Ascending aorta (tissue), 2 donors: ENCODE data around the gene SLC25A29. TPM values are rescaled to one million over a fixed set of nuclear protein-coding genes. Genes with fewer than 3 reads are reported as not detected.
"Not testable (repeated sequence)": the region's sequence is repeated elsewhere in the genome, so short reads cannot be mapped to it uniquely, and the experiment has no call there.

Experiments used
- DNase-seq, 2 donors: peaks; one replicate each; pipeline ENCODE4 v3.0.0-alpha.2; 2019; ENCODE audit warnings: low spot score in 2 of 2
- H3K27ac ChIP-seq, 2 donors: fragments of 200-600 bp; sonication (generic); one replicate each; pipeline ENCODE4 v1.5.1; 2016 to 2017; ENCODE audit warnings: mild to moderate bottlenecking in 1 of 2
- H3K27me3 ChIP-seq: fragments of 200-600 bp; sonication (generic); one replicate; pipeline ENCODE4 v1.5.1; 2017
- H3K36me3 ChIP-seq, 2 donors: fragments of 200-600 bp; sonication (generic); one replicate each; pipeline ENCODE4 v1.5.1; 2016
- H3K4me1 ChIP-seq, 2 donors: fragments of 200-600 bp; sonication (generic); one replicate each; pipeline ENCODE4 v1.5.1; 2016 to 2017; ENCODE audit warnings: mild to moderate bottlenecking in 1 of 2
- H3K4me3 ChIP-seq, 2 donors: fragments of 200-600 bp; sonication (generic); one replicate each; pipeline ENCODE4 v1.5.1; 2016 to 2017; ENCODE audit warnings: mild to moderate bottlenecking in 1 of 2
- H3K9me3 ChIP-seq, 2 donors: fragments of 200-600 bp; sonication (generic); one replicate each; pipeline ENCODE4 v1.5.1; 2016
- intact Hi-C: fragments of 100-400 bp; cut with DNase I; formaldehyde crosslinking; loops from one replicate; pipeline ENCODE4 v1.15.1; 2023
- total RNA-seq: library from RNA; depleted of rRNA; stranded (reverse); fragments of >200 nt; gene quantifications from one replicate; pipeline ENCODE4 v1.1.0, GENCODE V29; 2016
- TF ChIP-seq, protein P1 (sequence below), 3 experiments: fragments of 200-600 bp in 2 of 3; fragments of 450-650 bp in 1 of 3; sonication (generic) in 2 of 3; IDR thresholded peaks; one replicate each; pipeline ENCODE4 v1.5.1; 2016 to 2019; ENCODE audit warnings: antibody characterized with exemption in 3 of 3, mild to moderate bottlenecking in 1 of 3, moderate library complexity in 1 of 3

Gene SLC25A29
- total RNA-seq, 1 donor from 2014 or later, result 193 TPM

DNA sequence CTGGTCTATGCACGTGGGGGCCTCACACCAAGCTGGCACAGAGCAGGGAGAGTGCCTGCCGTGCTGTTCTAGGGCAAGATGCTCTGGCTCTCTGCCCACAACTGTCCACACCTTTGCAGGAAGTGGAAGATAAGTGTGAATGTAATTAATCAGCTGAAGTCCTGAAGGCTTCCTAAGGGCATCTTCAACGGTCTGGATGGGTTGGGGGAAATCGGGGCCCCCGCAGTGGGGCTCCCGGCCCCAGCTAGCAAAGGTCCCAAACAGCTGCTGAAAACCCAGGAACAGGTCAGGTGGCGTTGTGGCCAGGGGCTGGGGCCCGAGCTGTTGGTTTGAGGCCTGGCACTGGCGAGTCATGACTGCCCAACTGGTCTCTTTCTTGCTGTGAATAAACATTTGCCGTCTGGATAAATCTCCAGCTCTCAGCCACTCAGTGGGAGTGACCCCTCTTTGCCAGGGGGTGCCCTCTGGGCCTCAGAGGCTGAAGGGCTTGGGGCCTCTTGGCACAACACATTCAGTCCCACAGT is 6.7 kb upstream of the SLC25A29 start:
- Histone ChIP-seq H3K4me1 (peaks cover 0 to 4% of the 10 kb centered on the region in 2 donors), H3K4me3 (no peak overlapping the region), H3K27me3 (no peaks in the 10 kb centered on the region), H3K9me3 (no peaks in the 10 kb centered on the region), H3K27ac (no peak overlapping the region), H3K36me3 (no peaks in the 10 kb centered on the region)
- TF ChIP-seq, protein P1, sequence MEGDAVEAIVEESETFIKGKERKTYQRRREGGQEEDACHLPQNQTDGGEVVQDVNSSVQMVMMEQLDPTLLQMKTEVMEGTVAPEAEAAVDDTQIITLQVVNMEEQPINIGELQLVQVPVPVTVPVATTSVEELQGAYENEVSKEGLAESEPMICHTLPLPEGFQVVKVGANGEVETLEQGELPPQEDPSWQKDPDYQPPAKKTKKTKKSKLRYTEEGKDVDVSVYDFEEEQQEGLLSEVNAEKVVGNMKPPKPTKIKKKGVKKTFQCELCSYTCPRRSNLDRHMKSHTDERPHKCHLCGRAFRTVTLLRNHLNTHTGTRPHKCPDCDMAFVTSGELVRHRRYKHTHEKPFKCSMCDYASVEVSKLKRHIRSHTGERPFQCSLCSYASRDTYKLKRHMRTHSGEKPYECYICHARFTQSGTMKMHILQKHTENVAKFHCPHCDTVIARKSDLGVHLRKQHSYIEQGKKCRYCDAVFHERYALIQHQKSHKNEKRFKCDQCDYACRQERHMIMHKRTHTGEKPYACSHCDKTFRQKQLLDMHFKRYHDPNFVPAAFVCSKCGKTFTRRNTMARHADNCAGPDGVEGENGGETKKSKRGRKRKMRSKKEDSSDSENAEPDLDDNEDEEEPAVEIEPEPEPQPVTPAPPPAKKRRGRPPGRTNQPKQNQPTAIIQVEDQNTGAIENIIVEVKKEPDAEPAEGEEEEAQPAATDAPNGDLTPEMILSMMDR (IDR thresholded peaks at IDR 0.05), result no peak
- DNase-seq, result no peak
- intact Hi-C loops, result no loop called here

DNA sequence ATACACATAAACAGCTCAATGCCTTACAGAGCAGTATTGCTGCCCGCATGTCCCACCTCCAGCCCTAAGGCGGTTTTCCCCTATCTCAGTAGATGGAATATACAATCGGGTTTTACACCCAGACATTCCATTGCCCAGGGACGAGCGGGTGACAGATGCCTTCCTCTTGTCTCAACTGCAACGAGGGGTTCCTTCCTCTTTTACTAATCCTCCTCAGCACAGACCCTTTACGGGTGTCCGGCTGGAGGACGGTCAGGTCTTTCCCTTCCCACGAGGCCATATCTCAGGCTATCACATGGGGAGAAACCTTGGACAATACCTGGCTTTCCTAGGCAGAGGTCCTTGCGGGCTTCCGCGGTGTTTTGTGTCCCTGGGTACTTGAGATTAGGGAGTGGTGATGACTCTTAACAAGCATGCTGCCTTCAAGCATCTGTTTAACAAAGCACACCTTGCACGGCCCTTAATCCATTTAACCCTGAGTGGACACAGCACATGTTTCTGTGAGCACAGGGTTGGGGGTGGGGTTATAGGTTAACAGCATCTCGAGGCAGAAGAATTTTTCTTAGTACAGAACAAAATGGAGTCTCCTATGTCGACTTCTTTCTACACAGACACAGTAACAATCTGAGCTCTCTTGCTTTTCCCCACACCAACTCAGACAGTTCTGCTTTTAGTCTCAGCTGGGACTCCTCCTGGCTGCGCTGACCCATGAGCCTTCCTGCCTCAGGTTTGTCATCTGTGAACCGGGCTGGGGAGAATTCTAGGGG is 6.0 kb upstream of the SLC25A29 start:
- H3K27ac ChIP-seq, intact Hi-C loops, DNase-seq, H3K4me1 ChIP-seq, H3K9me3 ChIP-seq, H3K4me3 ChIP-seq, H3K27me3 ChIP-seq, H3K36me3 ChIP-seq: not testable (repeated sequence)

DNA sequence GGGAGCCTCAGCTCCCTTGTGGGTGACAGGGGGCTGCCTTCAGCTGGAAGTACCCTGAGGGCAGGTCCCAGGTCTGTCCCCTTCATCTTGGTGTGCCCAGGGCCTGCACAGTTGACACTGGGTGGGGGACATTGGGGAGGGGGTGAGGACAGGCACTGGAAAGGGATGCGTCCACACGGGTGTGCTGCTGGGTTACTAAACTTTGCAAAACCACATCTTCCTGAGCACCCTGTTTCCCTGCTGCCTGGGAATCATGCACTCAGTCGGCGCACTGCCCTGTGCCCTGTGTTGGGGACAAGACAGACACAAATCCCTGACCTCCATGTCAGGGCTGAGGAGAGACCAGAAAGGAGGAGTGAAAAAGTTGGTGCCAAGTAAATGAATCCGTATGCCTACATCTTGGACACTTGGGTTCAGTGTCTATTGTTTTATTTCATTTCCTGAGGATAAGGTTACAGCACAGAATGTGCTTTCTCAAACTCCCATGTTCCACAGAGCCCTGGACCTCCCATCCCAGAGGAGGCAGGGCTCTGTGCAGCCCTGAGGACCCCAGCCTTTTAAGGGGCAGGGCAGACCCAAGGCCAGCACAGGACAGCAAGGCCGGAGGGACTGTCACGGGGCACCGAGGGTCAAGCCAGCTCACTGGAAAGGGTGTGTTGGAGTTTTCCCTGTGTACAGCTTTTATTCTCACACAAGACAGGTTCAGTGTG is 2.9 kb upstream of the SLC25A29 start:
- TF ChIP-seq, protein P1 (IDR thresholded peaks at IDR 0.05), result no peak
- Histone ChIP-seq H3K27ac (no peak overlapping the region), H3K27me3 (no peaks in the 10 kb centered on the region), H3K36me3 (no peaks in the 10 kb centered on the region), H3K9me3 (no peaks in the 10 kb centered on the region), H3K4me1 (peaks cover 3 to 12% of the 10 kb centered on the region in 2 donors), H3K4me3 (no peak overlapping the region)
- intact Hi-C loops, result loop anchor here (10.0 kb wide), 1 partner anchor 544 kb away; no protein-coding TSS in a partner anchor
- DNase-seq, result no peak

DNA sequence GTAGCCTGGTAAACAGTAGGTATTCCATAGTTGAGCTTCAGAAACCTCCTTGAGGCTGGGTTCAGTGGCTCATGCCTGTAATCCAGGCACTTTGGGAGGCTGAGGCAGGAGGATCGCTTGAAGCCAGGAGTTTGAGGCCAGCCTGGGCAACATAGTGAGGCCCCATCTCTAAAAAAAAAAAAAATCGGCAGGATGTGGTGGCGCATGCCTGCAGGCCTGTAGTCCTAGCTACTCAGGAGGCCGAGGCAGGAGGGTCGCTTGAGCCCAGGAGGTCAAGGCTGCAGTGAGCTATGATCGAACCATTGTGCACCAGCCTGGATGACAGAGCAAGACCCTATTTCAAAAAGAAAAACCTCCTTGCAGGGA is 2.2 kb upstream of the SLC25A29 start:
- not testable (repeated sequence) for H3K27ac ChIP-seq
- intact Hi-C loops, result loop anchor here (10.0 kb wide), 1 partner anchor 544 kb away; no protein-coding TSS in a partner anchor

DNA sequence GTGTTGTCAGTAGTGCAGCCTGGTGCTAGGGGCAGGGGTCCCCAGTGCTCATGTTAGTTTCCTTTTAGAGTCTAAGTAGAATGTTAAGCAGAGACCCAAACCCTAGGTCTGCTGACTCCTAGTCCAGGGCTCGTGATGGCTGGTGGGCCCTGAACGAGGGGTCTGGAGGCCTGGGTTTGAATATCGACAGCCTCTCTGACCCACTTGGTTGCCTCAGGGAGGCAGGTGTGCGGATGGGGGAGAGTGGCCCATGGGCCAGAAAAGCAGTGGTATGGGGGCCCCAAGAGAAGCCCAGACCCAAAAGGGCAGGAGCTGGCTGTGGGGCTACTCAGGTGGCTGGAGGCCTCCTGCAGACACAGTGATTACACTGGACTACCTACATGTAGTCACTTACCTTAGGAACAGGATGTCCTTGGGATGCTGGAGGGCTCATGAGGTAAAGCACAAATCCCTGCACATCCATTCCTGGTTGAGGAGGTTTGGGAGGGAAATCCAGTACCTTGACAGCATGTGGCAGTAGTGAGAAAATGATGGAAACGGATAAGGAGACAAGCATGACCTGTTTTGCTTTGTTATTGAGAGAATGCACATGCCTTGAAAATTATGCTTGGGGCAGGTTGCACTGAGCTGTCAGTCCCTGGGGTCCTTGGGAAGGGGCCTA is 1.7 kb upstream of the SLC25A29 start:
- intact Hi-C loops, result loop anchor here (10.0 kb wide), 1 partner anchor 543 kb away; no protein-coding TSS in a partner anchor
- H3K4me3 ChIP-seq, result peak overlapping the region; percentile 90 to 95
- H3K27me3 ChIP-seq, result no peaks in the 10 kb centered on the region
- H3K9me3 ChIP-seq, result no peaks in the 10 kb centered on the region
- no peak for DNase-seq
- TF ChIP-seq, protein P1 (IDR thresholded peaks at IDR 0.05), result no peak
- H3K36me3 ChIP-seq, result no peaks in the 10 kb centered on the region
- H3K4me1 ChIP-seq, result peaks cover 3 to 12% of the 10 kb centered on the region in 2 donors
- H3K27ac ChIP-seq, result peak overlapping the region in 1 of 2 donors; percentile 83

More for the DNA sequence above, 2.2 kb upstream of the SLC25A29 start:
- H3K27me3 ChIP-seq, H3K9me3 ChIP-seq, DNase-seq, H3K36me3 ChIP-seq, H3K4me3 ChIP-seq: not testable (repeated sequence)
- H3K4me1 ChIP-seq, result peaks cover 3 to 12% of the 10 kb centered on the region in 2 donors

DNA sequence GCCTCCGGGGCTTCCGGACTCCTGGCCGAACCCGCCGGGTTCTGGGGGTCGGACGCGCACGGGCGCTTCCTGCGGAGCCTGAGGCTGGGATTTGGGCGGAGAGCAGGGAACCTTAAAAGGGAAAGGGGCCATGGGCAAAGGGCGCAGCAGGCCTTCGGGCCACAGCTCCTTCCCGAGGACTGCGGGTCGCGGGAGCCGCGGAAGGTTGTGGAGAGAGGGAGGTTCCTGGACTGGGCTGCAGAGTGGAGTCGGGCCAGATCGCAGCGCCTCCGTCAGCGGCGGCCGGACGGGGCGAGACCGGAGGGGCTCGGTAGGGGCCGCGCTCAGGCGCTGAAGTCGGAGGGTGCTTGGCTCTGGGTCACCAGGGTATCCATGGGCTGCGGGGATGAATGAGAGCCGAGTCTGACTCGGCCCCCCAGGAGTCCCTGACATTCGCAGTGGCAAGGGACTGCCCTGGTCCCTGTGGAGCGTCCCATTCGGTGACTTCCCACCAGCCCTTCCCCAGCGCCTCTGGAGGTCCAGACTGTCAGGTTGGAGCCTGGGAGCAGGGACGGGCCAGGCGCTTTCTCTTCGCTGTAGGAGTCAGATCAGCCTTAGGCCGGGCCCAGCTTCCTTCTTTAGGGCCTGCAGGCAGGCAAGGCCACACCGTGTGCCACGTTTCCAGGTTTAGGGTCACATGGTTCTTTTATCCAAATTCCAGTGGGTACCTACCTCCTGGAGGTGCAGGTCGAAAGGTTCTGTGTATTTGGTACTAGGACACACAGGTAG is 938 bp upstream of the SLC25A29 start:
- TF ChIP-seq, protein P1 (IDR thresholded peaks at IDR 0.05), result no peak
- no peaks in the 10 kb centered on the region for H3K27me3 ChIP-seq
- peaks cover 3 to 12% of the 10 kb centered on the region in 2 donors for H3K4me1 ChIP-seq
- no peak for DNase-seq
- H3K4me3 ChIP-seq, result peak overlapping the region; percentile 90 to 95
- no peaks in the 10 kb centered on the region for H3K9me3 ChIP-seq
- H3K36me3 ChIP-seq, result no peaks in the 10 kb centered on the region
- intact Hi-C loops, result loop anchor here (1.0 to 10.0 kb wide), 3 partner anchors 67 to 542 kb away; partner anchors contain the start of gene WDR25
- peak overlapping the region; percentile 74 to 83 for H3K27ac ChIP-seq
